Activated CD4-positive, alpha-beta T cell treated with anti-CD3 and anti-CD28 coated beads for 36 hours (primary cell): Measurements from ENCODE around the gene ADCY9. TPM values are rescaled to one million over a fixed set of nuclear protein-coding genes. Genes with fewer than 3 reads are reported as not detected.

Experiments
- ATAC-seq: fragments of 200-7000 bp; cut with Tn5 transposase; one replicate; pipeline ENCODE4 v1.10.0; 2021; ENCODE audit warnings: mild to moderate bottlenecking, moderate library complexity
- CTCF ChIA-PET: fragments of 350-600 bp; sonication (Branson Sonifier 250); formaldehyde crosslinking; loops from one replicate; lab custom pipeline; 2021; ENCODE audit warnings: antibody characterized with exemption; lab: Charles Lee
- POLR2A ChIA-PET: fragments of 350-600 bp; sonication (Branson Sonifier 250); formaldehyde crosslinking; loops from one replicate; lab custom pipeline; 2021; ENCODE audit warnings: antibody characterized with exemption, inconsistent platforms; lab: Charles Lee
- DNase-seq: peaks from one replicate; pipeline ENCODE4 v3.0.0-alpha.2; 2020
- H3K27ac Mint-ChIP-seq: one replicate; pipeline ENCODE4 v1.8.0; 2021; ENCODE audit warnings: mixed read lengths
- H3K27me3 Mint-ChIP-seq: one replicate; pipeline ENCODE4 v1.8.0; 2021; ENCODE audit warnings: mixed read lengths
- H3K36me3 Mint-ChIP-seq: one replicate; pipeline ENCODE4 v1.8.0; 2021; ENCODE audit warnings: low read depth, mixed read lengths
- H3K4me1 Mint-ChIP-seq: one replicate; pipeline ENCODE4 v1.8.0; 2021; ENCODE audit warnings: mixed read lengths
- H3K4me3 Mint-ChIP-seq: one replicate; pipeline ENCODE4 v1.8.0; 2021; ENCODE audit warnings: mild to moderate bottlenecking, moderate library complexity, mixed read lengths
- H3K9me3 Mint-ChIP-seq: one replicate; pipeline ENCODE4 v1.8.0; 2021; ENCODE audit warnings: low read depth, mixed read lengths
- intact Hi-C, 2 experiments: fragments of 100-400 bp; cut with DNase I in 1 of 2; cut with micrococcal nuclease in 1 of 2; formaldehyde crosslinking; loops; one replicate each; pipeline versions ENCODE4 v1.14.2 to v1.15.1; 2022 to 2024; cut with DNase I, micrococcal nuclease
- total RNA-seq, 2 experiments: library from RNA; stranded (reverse); gene quantifications; one replicate each; pipeline ENCODE4 v1.2.3, GENCODE V29; 2021

Gene ADCY9
- total RNA-seq, 2 experiments from 2014 or later = 5.3 to 6.2 TPM

- ChIA-PET CTCF (no interaction called here), POLR2A (no interaction called here)
- H3K4me3 Mint-ChIP-seq = no peak overlapping the region
- DNase-seq = no peak
- no peak for ATAC-seq
- H3K36me3 Mint-ChIP-seq = no peaks in the 10 kb centered on the region
- no peaks in the 10 kb centered on the region for H3K4me1 Mint-ChIP-seq
- intact Hi-C loops = no loop called here
- H3K9me3 Mint-ChIP-seq = no peaks in the 10 kb centered on the region
- no peaks in the 10 kb centered on the region for H3K27me3 Mint-ChIP-seq
- H3K27ac Mint-ChIP-seq = no peak overlapping the region
Observed at GRCh38 chr16:4141604-4142003, 25.4 kb upstream of the ADCY9 start.

- ATAC-seq (no peak), DNase-seq (no peak)
- H3K27ac Mint-ChIP-seq = peak overlapping the region; percentile 4
Observed at GRCh38 chr16:4140652-4141051, 24.4 kb upstream of the ADCY9 start.

GRCh38 chr16:4139968-4140367 lies 23.7 kb upstream of the ADCY9 start:
- DNase-seq (no peak), ATAC-seq (no peak)
- Mint-ChIP-seq H3K4me1 (no peaks in the 10 kb centered on the region), H3K36me3 (no peaks in the 10 kb centered on the region), H3K4me3 (no peak overlapping the region), H3K27me3 (peaks cover 8% of the 10 kb centered on the region), H3K9me3 (no peaks in the 10 kb centered on the region), H3K27ac (no peak overlapping the region)
- ChIA-PET CTCF (interaction anchor here (0.6 kb wide), 1 partner anchor 24 kb away, joined by 3 read pairs; the partner anchor contains the start of gene ADCY9), POLR2A (no interaction called here)
- intact Hi-C loops = no loop called here

More at GRCh38 chr16:4140652-4141051, 24.4 kb upstream of the ADCY9 start:
- no peak overlapping the region for H3K4me3 Mint-ChIP-seq
- H3K36me3 Mint-ChIP-seq = no peaks in the 10 kb centered on the region
- H3K27me3 Mint-ChIP-seq = peaks cover 5% of the 10 kb centered on the region
- no peaks in the 10 kb centered on the region for H3K4me1 Mint-ChIP-seq
- no peaks in the 10 kb centered on the region for H3K9me3 Mint-ChIP-seq
- CTCF ChIA-PET = no interaction called here
- intact Hi-C loops = no loop called here
- POLR2A ChIA-PET = no interaction called here

GRCh38 chr16:4138713-4139112 lies 22.5 kb upstream of the ADCY9 start:
- Mint-ChIP-seq H3K4me3 (no peak overlapping the region), H3K4me1 (no peaks in the 10 kb centered on the region), H3K9me3 (no peaks in the 10 kb centered on the region), H3K27me3 (peaks cover 10% of the 10 kb centered on the region), H3K36me3 (no peaks in the 10 kb centered on the region), H3K27ac (no peak overlapping the region)
- ChIA-PET POLR2A (no interaction called here), CTCF (no interaction called here)
- DNase-seq (no peak), ATAC-seq (no peak)
- intact Hi-C loops = no loop called here

GRCh38 chr16:4137438-4137837 lies 21.2 kb upstream of the ADCY9 start:
- intact Hi-C loops = no loop called here
- Mint-ChIP-seq H3K9me3 (no peaks in the 10 kb centered on the region), H3K36me3 (no peaks in the 10 kb centered on the region), H3K27ac (no peak overlapping the region), H3K27me3 (peaks cover 10% of the 10 kb centered on the region), H3K4me1 (no peaks in the 10 kb centered on the region), H3K4me3 (no peak overlapping the region)
- ChIA-PET CTCF (no interaction called here), POLR2A (no interaction called here)
- DNase-seq = no peak
- ATAC-seq = no peak

- DNase-seq (no peak), ATAC-seq (no peak)
- intact Hi-C loops = no loop called here
- POLR2A ChIA-PET = no interaction called here
- Mint-ChIP-seq H3K4me3 (no peak overlapping the region), H3K9me3 (no peaks in the 10 kb centered on the region), H3K27me3 (peaks cover 12% of the 10 kb centered on the region), H3K36me3 (no peaks in the 10 kb centered on the region), H3K27ac (no peak overlapping the region), H3K4me1 (no peaks in the 10 kb centered on the region)
- CTCF ChIA-PET = interaction anchor here (0.9 kb wide), 1 partner anchor 10 kb away, joined by 3 read pairs; no protein-coding TSS in a partner anchor
Observed at GRCh38 chr16:4136229-4136813, 20.1 kb upstream of the ADCY9 start.

GRCh38 chr16:4135537-4135936 lies 19.3 kb upstream of the ADCY9 start:
- CTCF ChIA-PET = no interaction called here
- ATAC-seq = no peak
- Mint-ChIP-seq H3K4me1 (no peaks in the 10 kb centered on the region), H3K4me3 (no peak overlapping the region), H3K36me3 (no peaks in the 10 kb centered on the region), H3K27me3 (peaks cover 13% of the 10 kb centered on the region), H3K27ac (no peak overlapping the region), H3K9me3 (no peaks in the 10 kb centered on the region)
- DNase-seq = no peak
- POLR2A ChIA-PET = no interaction called here
- intact Hi-C loops = no loop called here

GRCh38 chr16:4133897-4134372 lies 17.7 kb upstream of the ADCY9 start:
- Mint-ChIP-seq H3K36me3 (no peaks in the 10 kb centered on the region), H3K9me3 (no peaks in the 10 kb centered on the region), H3K27me3 (peaks cover 20% of the 10 kb centered on the region), H3K27ac (no peak overlapping the region), H3K4me1 (no peaks in the 10 kb centered on the region), H3K4me3 (no peak overlapping the region)
- intact Hi-C loops = no loop called here
- ATAC-seq (no peak), DNase-seq (no peak)
- ChIA-PET CTCF (no interaction called here), POLR2A (no interaction called here)

- CTCF ChIA-PET = no interaction called here
- intact Hi-C loops = no loop called here
- Mint-ChIP-seq H3K4me3 (no peak overlapping the region), H3K4me1 (no peaks in the 10 kb centered on the region), H3K36me3 (no peaks in the 10 kb centered on the region), H3K9me3 (no peaks in the 10 kb centered on the region), H3K27me3 (peaks cover 20% of the 10 kb centered on the region), H3K27ac (no peak overlapping the region)
- no peak for DNase-seq
- no peak for ATAC-seq
- POLR2A ChIA-PET = no interaction called here
Observed at GRCh38 chr16:4131621-4132020, 15.4 kb upstream of the ADCY9 start.

GRCh38 chr16:4124535-4125294 lies 8.5 kb upstream of the ADCY9 start:
- no peak for DNase-seq
- CTCF ChIA-PET = no interaction called here
- no peaks in the 10 kb centered on the region for H3K36me3 Mint-ChIP-seq
- no peaks in the 10 kb centered on the region for H3K9me3 Mint-ChIP-seq
- H3K27me3 Mint-ChIP-seq = peaks cover 12% of the 10 kb centered on the region
- intact Hi-C loops = no loop called here
- no peaks in the 10 kb centered on the region for H3K4me1 Mint-ChIP-seq
- ATAC-seq = no peak
- H3K4me3 Mint-ChIP-seq = no peak overlapping the region
- POLR2A ChIA-PET = no interaction called here
- H3K27ac Mint-ChIP-seq = no peak overlapping the region

GRCh38 chr16:4123616-4124300 lies 7.5 kb upstream of the ADCY9 start:
- no peaks in the 10 kb centered on the region for H3K36me3 Mint-ChIP-seq
- ATAC-seq (no peak), DNase-seq (no peak)
- ChIA-PET CTCF (no interaction called here), POLR2A (no interaction called here)
- H3K27ac Mint-ChIP-seq = no peak overlapping the region
- intact Hi-C loops = no loop called here
- peaks cover 10% of the 10 kb centered on the region for H3K27me3 Mint-ChIP-seq
- H3K9me3 Mint-ChIP-seq = no peaks in the 10 kb centered on the region
- no peak overlapping the region for H3K4me3 Mint-ChIP-seq
- H3K4me1 Mint-ChIP-seq = no peaks in the 10 kb centered on the region

- intact Hi-C loops = no loop called here
- H3K4me1 Mint-ChIP-seq = peaks cover 5% of the 10 kb centered on the region
- ChIA-PET POLR2A (no interaction called here), CTCF (no interaction called here)
- H3K27ac Mint-ChIP-seq = no peak overlapping the region
- H3K4me3 Mint-ChIP-seq = no peak overlapping the region
- peaks cover 15% of the 10 kb centered on the region for H3K27me3 Mint-ChIP-seq
- no peaks in the 10 kb centered on the region for H3K9me3 Mint-ChIP-seq
- DNase-seq (no peak), ATAC-seq (no peak)
- no peaks in the 10 kb centered on the region for H3K36me3 Mint-ChIP-seq
Observed at GRCh38 chr16:4120176-4120575, 3.9 kb upstream of the ADCY9 start.
